Stomach (tissue), 9 donors: ENCODE measurements around the gene LY9. TPM values are rescaled to one million over a fixed set of nuclear protein-coding genes. Genes with fewer than 3 reads are reported as not detected.

Experiments used
- DNase-seq, 2 donors: peaks; one replicate each; pipeline versions ENCODE4 v3.0.0 to v3.0.0-alpha.2; 2013 to 2019
- H3K27ac ChIP-seq, 5 donors: fragments of 200-600 bp in 4 of 5; sonication (generic) in 4 of 5; one replicate each; pipeline ENCODE4 v1.5.1; 2013 to 2019; ENCODE audit warnings: mild to moderate bottlenecking in 1 of 5, moderate library complexity in 1 of 5
- H3K27me3 ChIP-seq, 3 donors: fragments of 200-600 bp; sonication (generic); one replicate each; pipeline ENCODE4 v1.5.1; 2017 to 2019; ENCODE audit warnings: mixed run types in 1 of 3
- H3K36me3 ChIP-seq, 4 donors: fragments of 200-600 bp; sonication (generic); 1 replicate in 3 of 4; 2 replicates in 1 of 4; pipeline ENCODE4 v1.5.1; 2016 to 2019
- H3K4me1 ChIP-seq, 4 donors: fragments of 200-600 bp; sonication (generic); one replicate each; pipeline ENCODE4 v1.5.1; 2016 to 2019
- H3K4me3 ChIP-seq, 4 donors: fragments of 200-600 bp; sonication (generic) in 3 of 4; one replicate each; pipeline ENCODE4 v1.5.1; 2016 to 2019; ENCODE audit warnings: mild to moderate bottlenecking in 1 of 4
- H3K9me3 ChIP-seq, 4 donors: fragments of 200-600 bp; sonication (generic); one replicate each; pipeline ENCODE4 v1.5.1; 2016 to 2019
- CTCF ChIP-seq, 7 experiments: fragments of 450-650 bp in 4 of 7; fragments of 200-600 bp in 3 of 7; sonication (generic) in 3 of 7; IDR thresholded peaks; one replicate each; pipeline ENCODE4 v1.5.1; 2016 to 2019; ENCODE audit warnings: antibody characterized with exemption in 7 of 7, control low read depth in 2 of 7, mild to moderate bottlenecking in 1 of 7
- EP300 ChIP-seq: sonication (generic); formaldehyde crosslinking; IDR thresholded peaks from one replicate; pipeline ENCODE4 v1.6.1; 2017; ENCODE audit warnings: antibody characterized with exemption
- POLR2A ChIP-seq, 4 donors: fragments of 450-650 bp; IDR thresholded peaks; one replicate each; pipeline ENCODE4 v1.6.1; 2016; ENCODE audit warnings: antibody characterized with exemption in 4 of 4, control low read depth in 2 of 4, mild to moderate bottlenecking in 1 of 4, moderate library complexity in 1 of 4
- POLR2AphosphoS5 ChIP-seq, 3 donors: sonication (generic); formaldehyde crosslinking; IDR thresholded peaks; one replicate each; pipeline ENCODE4 v1.6.1; 2016; ENCODE audit warnings: antibody characterized with exemption in 3 of 3
- WGBS, 5 donors: extraction: QIAGEN DNeasy Blood & Tissue Kit in 3 of 5; methylation state at CpG; one replicate each; pipeline versions ENCODE4 v1.1.5 to v1.1.7; 2013 to 2018; 5-methylcytosine and 5-hydroxymethylcytosine counted together
- intact Hi-C: fragments of 100-400 bp; cut with DNase I; formaldehyde crosslinking; loops from one replicate; pipeline ENCODE4 v1.15.1; 2023; ENCODE audit warnings: low total_unique reads
- polyA plus RNA-seq, 3 donors: library from polyadenylated mRNA; stranded (reverse); fragments of 200-250 nt; gene quantifications; one replicate each; pipeline ENCODE4 v1.2.3, GENCODE V29; 2013
- total RNA-seq, 5 donors: library from RNA; depleted of rRNA; stranded (reverse); fragments of >200 nt; gene quantifications; one replicate each; pipeline versions ENCODE4 v1.1.0 to v1.2.3, GENCODE V29; 2014 to 2016
- donor health status: healthy with polysubstance abuse.
- donor health status: Bipolar disorder and iron deficiency.
- donor health status: healthy.

The LY9 gene
- total and polyA plus RNA-seq, 8 donors = 0.25 to 7.5 (median 1.2) TPM; not detected in 2

GRCh38 chr1:160758521-160758920 lies 37.5 kb upstream of the LY9 start:
- intact Hi-C loops = no loop called here

GRCh38 chr1:160759740-160760139 lies 36.2 kb upstream of the LY9 start:
- no peak for TF ChIP-seq CTCF (IDR thresholded peaks at IDR 0.05)
- no peak for TF ChIP-seq POLR2A (IDR thresholded peaks at IDR 0.05)
- no peak for TF ChIP-seq POLR2AphosphoS5 (IDR thresholded peaks at IDR 0.05)
- TF ChIP-seq EP300 = no peak
- Histone ChIP-seq H3K27me3 (peaks cover 0 to 3% (median 0%) of the 10 kb centered on the region in 3 donors), H3K9me3 (no peaks in the 10 kb centered on the region), H3K4me3 (no peak overlapping the region), H3K36me3 (no peaks in the 10 kb centered on the region), H3K4me1 (no peaks in the 10 kb centered on the region), H3K27ac (no peak overlapping the region)
- DNase-seq = no peak
- intact Hi-C loops = no loop called here

More at GRCh38 chr1:160758521-160758920, 37.5 kb upstream of the LY9 start:
- Histone ChIP-seq H3K27me3 (peaks cover 0 to 3% (median 0%) of the 10 kb centered on the region in 3 donors), H3K36me3 (no peaks in the 10 kb centered on the region), H3K27ac (no peak overlapping the region), H3K4me1 (no peaks in the 10 kb centered on the region), H3K4me3 (no peak overlapping the region), H3K9me3 (no peaks in the 10 kb centered on the region)
- TF ChIP-seq POLR2A (IDR thresholded peaks at IDR 0.05) = no peak
- TF ChIP-seq CTCF (IDR thresholded peaks at IDR 0.05) = no peak
- no peak for TF ChIP-seq EP300
- no peak for TF ChIP-seq POLR2AphosphoS5 (IDR thresholded peaks at IDR 0.05)
- WGBS, 5 donors = 89 to 94% (median 94%) methylated on average over 2 of the region's 2 CpGs
- DNase-seq = no peak

- WGBS, 5 donors = 90 to 95% (median 92%) methylated on average over 4 of the region's 4 CpGs
These were observed 34.9 kb upstream of the LY9 start for GRCh38 chr1:160761046-160761445.

GRCh38 chr1:160761886-160762285 lies 34.1 kb upstream of the LY9 start:
- Histone ChIP-seq H3K27me3 (no peaks in the 10 kb centered on the region), H3K9me3 (no peaks in the 10 kb centered on the region), H3K36me3 (no peaks in the 10 kb centered on the region), H3K4me1 (no peaks in the 10 kb centered on the region), H3K27ac (no peak overlapping the region), H3K4me3 (no peak overlapping the region)
- intact Hi-C loops = no loop called here
- TF ChIP-seq EP300 (no peak), POLR2A (IDR thresholded peaks at IDR 0.05) (no peak), POLR2AphosphoS5 (IDR thresholded peaks at IDR 0.05) (no peak), CTCF (IDR thresholded peaks at IDR 0.05) (no peak)
- WGBS, 5 donors = 83 to 98% (median 90%) methylated on average over 2 of the region's 2 CpGs
- no peak for DNase-seq

More at GRCh38 chr1:160761046-160761445, 34.9 kb upstream of the LY9 start:
- Histone ChIP-seq H3K4me3 (no peak overlapping the region), H3K27me3 (no peaks in the 10 kb centered on the region), H3K9me3 (no peaks in the 10 kb centered on the region), H3K4me1 (no peaks in the 10 kb centered on the region), H3K27ac (no peak overlapping the region), H3K36me3 (no peaks in the 10 kb centered on the region)
- no peak for TF ChIP-seq EP300
- TF ChIP-seq CTCF (IDR thresholded peaks at IDR 0.05) = no peak
- TF ChIP-seq POLR2A (IDR thresholded peaks at IDR 0.05) = no peak
- no peak for TF ChIP-seq POLR2AphosphoS5 (IDR thresholded peaks at IDR 0.05)
- no peak for DNase-seq
- intact Hi-C loops = no loop called here
